ENCODE measurements around the gene HK3.

DNA sequence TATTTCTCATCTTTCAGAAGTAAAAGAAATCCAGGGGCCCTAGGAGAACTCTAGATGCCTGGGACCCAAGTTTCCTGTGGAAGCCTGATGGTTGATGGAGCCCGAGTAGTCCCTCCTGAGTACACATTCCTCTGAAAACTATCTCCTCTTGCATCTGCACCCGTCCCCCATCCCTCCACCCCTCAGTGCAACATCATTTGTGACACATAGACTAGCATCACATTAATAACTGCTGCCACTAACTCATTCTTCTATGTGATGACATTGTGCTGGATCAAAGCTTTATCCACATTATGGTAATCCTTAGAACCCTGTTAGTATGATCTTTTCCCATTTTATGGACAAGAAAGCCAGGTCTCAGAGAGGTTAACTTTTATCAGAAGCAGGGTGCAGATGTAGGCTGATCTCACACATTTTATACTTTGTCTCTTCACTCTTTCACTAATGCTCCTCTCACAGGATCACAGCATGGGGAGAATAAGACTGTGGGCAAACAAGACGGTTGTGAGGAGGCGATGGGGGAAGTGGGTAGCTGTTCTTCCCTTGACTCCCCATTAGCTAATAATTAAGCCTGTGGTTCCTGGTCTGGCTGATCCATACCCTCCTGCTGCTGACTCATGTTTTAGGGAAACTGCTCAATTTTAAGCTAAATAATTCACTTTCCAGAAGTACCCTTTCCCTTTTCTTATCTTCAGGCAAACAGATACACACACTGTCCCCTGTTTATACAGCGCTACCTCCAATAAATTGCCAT, 3.9 kb upstream of the HK3 start:
- TF ChIP-seq, protein P1, sequence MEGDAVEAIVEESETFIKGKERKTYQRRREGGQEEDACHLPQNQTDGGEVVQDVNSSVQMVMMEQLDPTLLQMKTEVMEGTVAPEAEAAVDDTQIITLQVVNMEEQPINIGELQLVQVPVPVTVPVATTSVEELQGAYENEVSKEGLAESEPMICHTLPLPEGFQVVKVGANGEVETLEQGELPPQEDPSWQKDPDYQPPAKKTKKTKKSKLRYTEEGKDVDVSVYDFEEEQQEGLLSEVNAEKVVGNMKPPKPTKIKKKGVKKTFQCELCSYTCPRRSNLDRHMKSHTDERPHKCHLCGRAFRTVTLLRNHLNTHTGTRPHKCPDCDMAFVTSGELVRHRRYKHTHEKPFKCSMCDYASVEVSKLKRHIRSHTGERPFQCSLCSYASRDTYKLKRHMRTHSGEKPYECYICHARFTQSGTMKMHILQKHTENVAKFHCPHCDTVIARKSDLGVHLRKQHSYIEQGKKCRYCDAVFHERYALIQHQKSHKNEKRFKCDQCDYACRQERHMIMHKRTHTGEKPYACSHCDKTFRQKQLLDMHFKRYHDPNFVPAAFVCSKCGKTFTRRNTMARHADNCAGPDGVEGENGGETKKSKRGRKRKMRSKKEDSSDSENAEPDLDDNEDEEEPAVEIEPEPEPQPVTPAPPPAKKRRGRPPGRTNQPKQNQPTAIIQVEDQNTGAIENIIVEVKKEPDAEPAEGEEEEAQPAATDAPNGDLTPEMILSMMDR (IDR thresholded peaks at IDR 0.05) = no peak
- TF ChIP-seq POLR2A (IDR thresholded peaks at IDR 0.05) = no peak

Measured in body of pancreas (tissue), 4 donors.